HL-60 (cell line): ENCODE measurements around the gene ZNF423.

Experiments
- DNase-seq, 2 experiments: peaks; one replicate each; pipeline ENCODE4 v3.0.0-alpha.2; 2010 to 2020; ENCODE audit warnings: low read depth in 1 of 2, low spot score in 1 of 2
- H3K27ac ChIP-seq: fragments of 250-450 bp; sonication (Bioruptor Pico); replicated peaks from 2 replicates; pipeline ENCODE4 v1.5.1; 2020; ENCODE audit warnings: mild to moderate bottlenecking, moderate library complexity
- H3K27me3 ChIP-seq: fragments of 250-450 bp; sonication (Bioruptor Pico); 2 replicates; pipeline ENCODE4 v1.5.1; 2021; ENCODE audit warnings: mild to moderate bottlenecking, moderate library complexity; ENCODE audit not compliant: insufficient read depth, poor library complexity, severe bottlenecking
- H3K4me3 ChIP-seq: replicated peaks from 2 replicates; pipeline ENCODE4 v1.5.1; 2011; ENCODE audit warnings: mild to moderate bottlenecking, control low read depth, low read length; ENCODE audit not compliant: insufficient read depth
- GABPA ChIP-seq: IDR thresholded peaks from 2 replicates; pipeline ENCODE4 v1.6.1; 2012; ENCODE audit warnings: low read depth
- POLR2AphosphoS5 ChIP-seq: IDR thresholded peaks from 2 replicates; pipeline ENCODE4 v1.6.1; 2012; ENCODE audit warnings: low read depth
- SPI1 ChIP-seq: IDR thresholded peaks from 2 replicates; pipeline ENCODE4 v1.6.1; 2012; ENCODE audit warnings: low read depth, mild to moderate bottlenecking, borderline replicate concordance
- TF ChIP-seq, protein P1 (sequence below): IDR thresholded peaks from one replicate; pipeline ENCODE4 v1.5.1; 2011; ENCODE audit warnings: low read length, control low read depth, inconsistent platforms; ENCODE audit not compliant: insufficient read depth
- TF ChIP-seq, protein P2 (sequence below): IDR thresholded peaks from 2 replicates; pipeline ENCODE4 v1.6.1; 2012; ENCODE audit warnings: low read depth; ENCODE audit not compliant: insufficient replicate concordance

Gene ZNF423

DNA sequence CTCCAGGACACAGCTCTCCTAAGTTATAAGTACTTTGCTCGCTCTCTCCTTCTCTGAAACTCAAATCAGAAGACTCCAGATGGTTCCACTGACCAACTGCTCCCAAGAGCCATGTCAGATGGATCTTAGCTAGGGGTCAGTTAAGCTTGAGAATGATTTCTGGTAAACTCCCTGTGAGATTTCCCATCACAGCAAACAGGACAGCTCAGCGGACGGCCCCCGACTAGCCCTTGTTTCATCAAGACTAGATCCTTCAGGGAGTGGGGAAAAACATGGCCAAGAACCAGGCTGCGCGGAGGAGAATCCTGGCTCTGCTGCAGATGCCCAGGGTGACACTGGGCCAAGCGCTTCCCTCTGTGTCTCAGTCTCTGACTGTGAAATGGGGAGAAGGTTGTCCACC, 322.5 kb downstream of the ZNF423 start:
- Histone ChIP-seq H3K27ac (no peak overlapping the region), H3K4me3 (no peak overlapping the region), H3K27me3 (no peaks in the 10 kb centered on the region)
- TF ChIP-seq, protein P1, sequence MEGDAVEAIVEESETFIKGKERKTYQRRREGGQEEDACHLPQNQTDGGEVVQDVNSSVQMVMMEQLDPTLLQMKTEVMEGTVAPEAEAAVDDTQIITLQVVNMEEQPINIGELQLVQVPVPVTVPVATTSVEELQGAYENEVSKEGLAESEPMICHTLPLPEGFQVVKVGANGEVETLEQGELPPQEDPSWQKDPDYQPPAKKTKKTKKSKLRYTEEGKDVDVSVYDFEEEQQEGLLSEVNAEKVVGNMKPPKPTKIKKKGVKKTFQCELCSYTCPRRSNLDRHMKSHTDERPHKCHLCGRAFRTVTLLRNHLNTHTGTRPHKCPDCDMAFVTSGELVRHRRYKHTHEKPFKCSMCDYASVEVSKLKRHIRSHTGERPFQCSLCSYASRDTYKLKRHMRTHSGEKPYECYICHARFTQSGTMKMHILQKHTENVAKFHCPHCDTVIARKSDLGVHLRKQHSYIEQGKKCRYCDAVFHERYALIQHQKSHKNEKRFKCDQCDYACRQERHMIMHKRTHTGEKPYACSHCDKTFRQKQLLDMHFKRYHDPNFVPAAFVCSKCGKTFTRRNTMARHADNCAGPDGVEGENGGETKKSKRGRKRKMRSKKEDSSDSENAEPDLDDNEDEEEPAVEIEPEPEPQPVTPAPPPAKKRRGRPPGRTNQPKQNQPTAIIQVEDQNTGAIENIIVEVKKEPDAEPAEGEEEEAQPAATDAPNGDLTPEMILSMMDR = no peak
- TF ChIP-seq, protein P2, sequence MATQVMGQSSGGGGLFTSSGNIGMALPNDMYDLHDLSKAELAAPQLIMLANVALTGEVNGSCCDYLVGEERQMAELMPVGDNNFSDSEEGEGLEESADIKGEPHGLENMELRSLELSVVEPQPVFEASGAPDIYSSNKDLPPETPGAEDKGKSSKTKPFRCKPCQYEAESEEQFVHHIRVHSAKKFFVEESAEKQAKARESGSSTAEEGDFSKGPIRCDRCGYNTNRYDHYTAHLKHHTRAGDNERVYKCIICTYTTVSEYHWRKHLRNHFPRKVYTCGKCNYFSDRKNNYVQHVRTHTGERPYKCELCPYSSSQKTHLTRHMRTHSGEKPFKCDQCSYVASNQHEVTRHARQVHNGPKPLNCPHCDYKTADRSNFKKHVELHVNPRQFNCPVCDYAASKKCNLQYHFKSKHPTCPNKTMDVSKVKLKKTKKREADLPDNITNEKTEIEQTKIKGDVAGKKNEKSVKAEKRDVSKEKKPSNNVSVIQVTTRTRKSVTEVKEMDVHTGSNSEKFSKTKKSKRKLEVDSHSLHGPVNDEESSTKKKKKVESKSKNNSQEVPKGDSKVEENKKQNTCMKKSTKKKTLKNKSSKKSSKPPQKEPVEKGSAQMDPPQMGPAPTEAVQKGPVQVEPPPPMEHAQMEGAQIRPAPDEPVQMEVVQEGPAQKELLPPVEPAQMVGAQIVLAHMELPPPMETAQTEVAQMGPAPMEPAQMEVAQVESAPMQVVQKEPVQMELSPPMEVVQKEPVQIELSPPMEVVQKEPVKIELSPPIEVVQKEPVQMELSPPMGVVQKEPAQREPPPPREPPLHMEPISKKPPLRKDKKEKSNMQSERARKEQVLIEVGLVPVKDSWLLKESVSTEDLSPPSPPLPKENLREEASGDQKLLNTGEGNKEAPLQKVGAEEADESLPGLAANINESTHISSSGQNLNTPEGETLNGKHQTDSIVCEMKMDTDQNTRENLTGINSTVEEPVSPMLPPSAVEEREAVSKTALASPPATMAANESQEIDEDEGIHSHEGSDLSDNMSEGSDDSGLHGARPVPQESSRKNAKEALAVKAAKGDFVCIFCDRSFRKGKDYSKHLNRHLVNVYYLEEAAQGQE = no peak
- TF ChIP-seq POLR2AphosphoS5 (no peak), GABPA (no peak), SPI1 (no peak)
- DNase-seq = no peak

DNA sequence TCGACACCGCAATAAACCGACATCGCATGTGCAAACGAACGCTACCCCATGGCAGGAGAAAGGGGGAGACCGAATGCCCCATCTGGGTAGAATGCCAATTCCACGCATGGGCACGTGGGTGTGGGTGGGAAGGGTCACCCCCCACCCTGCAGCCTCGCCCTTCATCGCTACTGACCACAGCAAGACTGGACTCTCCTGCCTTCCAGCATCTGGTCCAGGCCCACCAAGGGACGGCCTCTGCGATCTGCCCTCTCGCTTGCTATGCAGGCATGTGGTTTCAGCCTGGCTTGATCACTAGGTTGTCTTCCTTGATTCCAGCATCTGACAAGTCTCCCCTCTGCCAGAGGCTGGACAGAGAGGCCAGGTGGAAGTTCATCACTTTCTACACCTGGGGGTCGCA, 323.0 kb downstream of the ZNF423 start:
- TF ChIP-seq, protein P2 = no peak
- no peak for TF ChIP-seq GABPA
- Histone ChIP-seq H3K27me3 (no peaks in the 10 kb centered on the region), H3K27ac (no peak overlapping the region), H3K4me3 (no peak overlapping the region)
- no peak for DNase-seq

DNA sequence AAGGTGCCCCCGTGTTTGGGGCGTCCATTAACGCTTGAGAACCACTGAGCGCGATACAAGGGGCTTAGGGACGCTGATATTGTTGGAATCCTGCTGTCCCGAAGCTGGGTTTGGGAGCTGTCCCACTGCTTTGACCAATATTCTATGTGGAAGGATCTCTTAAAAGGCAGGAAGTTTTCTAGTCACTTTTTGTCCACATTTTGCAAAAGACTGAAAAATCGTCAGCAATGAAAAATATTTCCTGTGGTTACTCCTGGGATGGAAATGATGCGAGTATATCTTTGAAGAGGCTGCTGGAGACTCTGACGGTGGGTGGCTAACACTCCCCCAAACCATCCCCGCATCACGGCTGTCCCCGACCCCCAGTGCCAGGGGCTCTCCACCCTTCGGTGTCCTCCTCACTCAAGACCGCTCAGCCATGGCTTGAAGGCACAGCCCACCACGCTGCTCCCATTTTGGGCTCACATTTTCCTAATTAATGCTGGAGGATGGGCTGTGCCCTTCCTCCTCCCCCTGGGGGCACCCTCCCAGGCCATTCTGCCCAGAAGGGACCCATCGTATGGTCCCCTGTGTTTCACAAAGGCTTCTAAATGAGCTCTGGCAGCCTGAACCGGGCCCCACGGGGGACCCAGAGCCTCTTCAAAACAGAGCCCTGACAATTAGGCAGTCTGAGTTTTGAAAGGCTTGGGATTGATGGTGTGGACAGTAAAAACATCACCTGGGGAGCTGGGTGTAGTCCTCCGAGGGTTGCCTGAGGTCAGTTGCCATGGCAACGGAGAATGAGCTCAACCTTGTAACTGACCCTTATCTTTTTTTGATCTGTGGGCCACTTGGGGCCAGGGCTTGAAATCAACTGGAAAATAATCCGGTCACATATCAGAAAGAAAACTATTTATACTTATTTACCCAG, 323.7 kb downstream of the ZNF423 start:
- no peak overlapping the region for H3K27ac ChIP-seq

More for the DNA sequence above, 323.7 kb downstream of the ZNF423 start:
- no peak for DNase-seq
- Histone ChIP-seq H3K4me3 (no peak overlapping the region), H3K27me3 (no peaks in the 10 kb centered on the region)
- TF ChIP-seq GABPA = no peak
- TF ChIP-seq, protein P2 = no peak
- TF ChIP-seq, protein P1 = no peak
- no peak for TF ChIP-seq SPI1
- no peak for TF ChIP-seq POLR2AphosphoS5
